Measurements from ENCODE around the gene CLIC4. TPM values are rescaled to one million over a fixed set of nuclear protein-coding genes. Genes with fewer than 3 reads are reported as not detected.
"Not testable (repeated sequence)": the region's sequence is repeated elsewhere in the genome, so short reads cannot be mapped to it uniquely, and the experiment has no call there.

The CLIC4 gene
- total RNA-seq, 2 experiments from 2014 or later = 16.9 to 23.0 TPM

DNA sequence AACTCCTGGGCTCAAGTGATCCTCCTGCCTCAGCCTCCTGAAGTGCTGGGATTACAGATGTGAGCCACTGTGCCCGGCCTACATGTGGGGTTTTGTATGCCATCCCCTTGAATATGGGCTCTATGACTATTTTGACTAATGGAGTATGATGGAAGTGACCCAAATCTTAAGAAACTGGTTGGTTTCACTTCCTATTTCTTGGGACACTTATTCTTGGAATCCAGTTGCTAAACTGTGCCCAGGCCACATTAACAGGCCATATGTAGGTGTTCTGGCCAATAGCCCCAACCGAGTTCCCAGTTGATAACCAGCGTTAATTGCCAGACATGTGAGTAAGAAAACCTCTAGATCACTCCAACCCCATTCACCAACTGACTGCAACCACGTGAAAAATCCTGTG lies 36.3 kb upstream of the CLIC4 start:
- Mint-ChIP-seq H3K4me3 (no peak overlapping the region), H3K9me3 (ENCODE audit: low read depth) (no peaks in the 10 kb centered on the region), H3K27ac (peak overlapping the region; percentile 44), H3K36me3 (no peaks in the 10 kb centered on the region), H3K4me1 (peaks cover 24% of the 10 kb centered on the region), H3K27me3 (no peaks in the 10 kb centered on the region)
- CTCF ChIA-PET = no interaction called here
- no peak for DNase-seq
- peak; percentile 32 for ATAC-seq

- Mint-ChIP-seq H3K27ac (peak overlapping the region; percentile 70), H3K27me3 (no peaks in the 10 kb centered on the region), H3K9me3 (ENCODE audit: low read depth) (no peaks in the 10 kb centered on the region), H3K36me3 (no peaks in the 10 kb centered on the region), H3K4me1 (peaks cover 24% of the 10 kb centered on the region), H3K4me3 (no peak overlapping the region)
- CTCF ChIA-PET = interaction anchor here (0.8 to 1.9 kb wide), 4 partner anchors 21 to 122 kb away, joined by 3 to 13 read pairs (median 4); no protein-coding TSS in a partner anchor
- DNase-seq = peak; percentile 77
- peak; percentile 67 for ATAC-seq
Observed at GRCh38 chr1:24709791-24710441, 35.3 kb upstream of the CLIC4 start.

- Mint-ChIP-seq H3K4me3 (no peak overlapping the region), H3K36me3 (no peaks in the 10 kb centered on the region), H3K27me3 (no peaks in the 10 kb centered on the region), H3K4me1 (peaks cover 18% of the 10 kb centered on the region), H3K9me3 (ENCODE audit: low read depth) (no peaks in the 10 kb centered on the region), H3K27ac (no peak overlapping the region)
- CTCF ChIA-PET = interaction anchor here (0.7 to 1.3 kb wide), 3 partner anchors 34 to 1243 kb away, joined by 3 to 6 read pairs (median 3); partner anchors contain the start of gene CLIC4
- ATAC-seq (no peak), DNase-seq (no peak)
Observed at GRCh38 chr1:24711329-24711728, 33.9 kb upstream of the CLIC4 start.

DNA sequence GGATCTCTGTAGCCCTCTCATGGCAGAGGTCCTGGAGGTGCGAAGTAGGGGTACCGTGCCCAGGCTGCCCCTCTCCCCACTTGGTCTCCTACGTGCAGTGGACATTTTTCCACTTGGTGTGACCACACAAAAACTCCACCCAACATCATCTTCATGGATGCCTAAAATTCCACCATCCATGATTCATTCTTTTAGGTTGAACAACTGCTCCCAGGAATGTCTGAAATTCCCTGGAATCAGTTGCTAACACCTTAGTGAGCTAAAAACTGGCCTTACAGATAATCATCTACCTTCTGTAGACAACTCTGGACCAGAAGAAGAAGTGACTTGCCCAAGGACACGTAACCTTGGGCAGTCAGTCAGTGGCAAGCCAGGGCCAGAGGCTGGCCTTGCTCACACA lies 32.1 kb upstream of the CLIC4 start:
- no peaks in the 10 kb centered on the region for H3K27me3 Mint-ChIP-seq
- ATAC-seq = no peak
- no peaks in the 10 kb centered on the region for H3K9me3 Mint-ChIP-seq (ENCODE audit: low read depth)
- no peak overlapping the region for H3K4me3 Mint-ChIP-seq
- no peak for DNase-seq
- CTCF ChIA-PET = no interaction called here
- no peaks in the 10 kb centered on the region for H3K36me3 Mint-ChIP-seq
- H3K4me1 Mint-ChIP-seq = peaks cover 18% of the 10 kb centered on the region
- H3K27ac Mint-ChIP-seq = no peak overlapping the region

DNA sequence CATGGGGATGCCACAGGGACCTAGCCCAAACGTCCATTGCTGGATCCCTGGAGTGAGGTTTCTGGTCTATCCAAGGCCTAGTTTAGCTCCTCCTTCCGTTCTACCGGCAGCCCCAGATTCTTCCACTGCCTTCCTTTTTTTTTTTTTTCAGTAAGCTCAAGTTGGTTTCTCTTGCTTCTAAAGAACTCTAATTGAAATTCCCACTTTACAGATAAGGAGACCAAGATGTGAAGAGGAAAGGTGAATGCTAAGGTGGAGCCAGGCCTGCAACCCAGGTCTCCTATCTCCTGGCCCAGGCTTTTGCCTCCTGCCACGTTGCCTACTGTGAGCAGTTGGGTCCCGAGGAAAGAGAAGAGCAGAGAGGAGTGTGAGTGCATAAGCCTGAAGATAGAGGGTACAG lies 31.5 kb upstream of the CLIC4 start:
- ATAC-seq = no peak
- H3K9me3 Mint-ChIP-seq (ENCODE audit: low read depth) = no peaks in the 10 kb centered on the region
- no peak overlapping the region for H3K4me3 Mint-ChIP-seq
- CTCF ChIA-PET = interaction anchor here (1.2 kb wide), 1 partner anchor 16 kb away, joined by 3 read pairs; no protein-coding TSS in a partner anchor
- no peak overlapping the region for H3K27ac Mint-ChIP-seq
- H3K4me1 Mint-ChIP-seq = peaks cover 18% of the 10 kb centered on the region
- DNase-seq = no peak
- no peaks in the 10 kb centered on the region for H3K36me3 Mint-ChIP-seq
- no peaks in the 10 kb centered on the region for H3K27me3 Mint-ChIP-seq

DNA sequence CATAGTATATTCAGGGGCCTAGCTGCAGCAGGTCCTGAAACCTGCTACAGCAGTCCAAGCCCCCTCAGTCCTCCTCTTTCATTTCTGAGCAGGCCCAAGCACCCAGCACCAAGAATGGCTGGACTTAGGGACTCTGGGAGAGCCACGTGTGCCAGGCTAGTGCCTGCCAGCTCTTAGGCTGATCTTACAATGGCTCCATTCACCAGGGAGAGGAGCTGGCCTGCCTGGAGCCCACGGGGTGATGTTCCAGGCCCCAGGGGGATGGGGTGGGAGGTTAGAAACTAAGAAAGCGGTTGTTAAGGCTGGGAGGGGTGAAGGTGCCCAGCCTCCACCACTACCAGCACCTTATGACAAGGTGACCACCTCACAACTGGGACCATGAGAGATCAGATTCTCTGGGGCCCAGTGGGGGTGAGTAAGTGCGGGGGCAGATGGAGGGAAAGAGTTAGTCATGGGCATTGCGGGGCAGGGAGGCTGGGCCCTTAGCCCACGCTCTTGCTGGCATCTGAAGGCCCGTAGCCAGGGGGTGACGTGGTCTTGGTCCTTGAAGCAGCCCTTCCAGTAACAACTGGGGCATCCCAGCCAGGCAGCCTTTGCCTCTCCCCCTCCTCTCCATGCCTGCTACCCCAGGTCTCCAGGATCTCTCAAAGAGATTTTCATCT lies 30.3 kb upstream of the CLIC4 start:
- no peak for ATAC-seq
- CTCF ChIA-PET = interaction anchor here (1.1 kb wide), 1 partner anchor 14 kb away, joined by 3 read pairs; no protein-coding TSS in a partner anchor

DNA sequence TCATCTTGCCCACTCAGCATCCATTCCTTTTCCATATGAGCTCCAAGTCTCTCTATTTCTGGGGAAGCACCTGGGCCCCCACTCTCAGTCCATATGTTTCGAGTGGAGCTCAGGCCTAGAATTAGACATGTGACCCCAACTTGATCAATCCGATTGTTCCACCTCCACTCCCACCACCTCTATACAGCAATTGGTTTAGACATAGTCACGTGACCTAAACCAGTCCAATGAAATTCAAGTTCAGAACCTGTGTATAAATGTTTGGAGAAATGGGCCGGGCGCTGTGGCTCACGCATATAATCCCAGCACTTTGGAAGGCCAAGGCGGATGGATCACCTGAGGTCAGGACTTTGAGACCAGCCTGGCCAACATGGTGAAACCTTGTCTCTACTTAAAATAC lies 29.6 kb upstream of the CLIC4 start:
- CTCF ChIA-PET = interaction anchor here (1.1 to 1.9 kb wide), 2 partner anchors 13 to 27 kb away, joined by 3 to 4 read pairs; no protein-coding TSS in a partner anchor
- Mint-ChIP-seq H3K9me3 (ENCODE audit: low read depth) (no peaks in the 10 kb centered on the region), H3K27me3 (no peaks in the 10 kb centered on the region), H3K4me3 (no peak overlapping the region), H3K36me3 (no peaks in the 10 kb centered on the region), H3K27ac (no peak overlapping the region), H3K4me1 (peaks cover 2% of the 10 kb centered on the region)
- no peak for DNase-seq
- no peak for ATAC-seq

More for the DNA sequence above, 30.3 kb upstream of the CLIC4 start:
- Mint-ChIP-seq H3K9me3 (ENCODE audit: low read depth) (no peaks in the 10 kb centered on the region), H3K4me3 (no peak overlapping the region), H3K36me3 (no peaks in the 10 kb centered on the region), H3K27me3 (no peaks in the 10 kb centered on the region), H3K27ac (no peak overlapping the region), H3K4me1 (peaks cover 6% of the 10 kb centered on the region)
- no peak for DNase-seq

- Mint-ChIP-seq H3K36me3 (no peaks in the 10 kb centered on the region), H3K4me1 (peaks cover 6% of the 10 kb centered on the region), H3K27ac (no peak overlapping the region), H3K4me3 (no peak overlapping the region), H3K9me3 (ENCODE audit: low read depth) (peaks cover 5% of the 10 kb centered on the region), H3K27me3 (no peaks in the 10 kb centered on the region)
- ATAC-seq = no peak
- DNase-seq = no peak
- CTCF ChIA-PET = no interaction called here
Observed at GRCh38 chr1:24717887-24718650, 27.2 kb upstream of the CLIC4 start.

- Mint-ChIP-seq H3K36me3 (no peaks in the 10 kb centered on the region), H3K4me1 (peaks cover 6% of the 10 kb centered on the region), H3K4me3 (no peak overlapping the region), H3K27me3 (peaks cover under 1% of the 10 kb centered on the region), H3K27ac (no peak overlapping the region), H3K9me3 (ENCODE audit: low read depth) (peaks cover 5% of the 10 kb centered on the region)
- CTCF ChIA-PET = no interaction called here
- no peak for DNase-seq
- ATAC-seq = no peak
Observed at GRCh38 chr1:24720152-24720551, 25.1 kb upstream of the CLIC4 start.

DNA sequence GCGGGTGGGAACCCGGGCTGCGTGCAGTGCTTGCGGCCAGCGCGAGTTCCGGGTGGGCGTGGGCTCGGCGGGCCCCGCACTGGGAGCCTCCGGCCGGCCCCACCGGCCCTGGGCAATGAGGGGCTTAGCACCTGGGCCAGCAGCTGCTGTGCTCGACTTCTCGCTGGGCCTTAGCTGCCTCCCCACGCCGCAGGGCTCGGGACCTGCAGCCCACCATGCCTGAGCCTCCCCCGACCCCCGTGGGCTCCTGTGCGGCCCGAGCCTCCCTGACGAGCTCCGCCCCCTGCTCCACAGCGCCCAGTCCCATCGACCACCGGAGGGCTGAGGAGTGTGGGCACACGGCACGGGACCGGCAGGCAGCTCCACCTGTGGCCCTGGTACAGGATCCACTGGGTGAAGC lies 23.7 kb upstream of the CLIC4 start:
- Mint-ChIP-seq H3K4me1 (peaks cover 6% of the 10 kb centered on the region), H3K27me3 (peaks cover 6% of the 10 kb centered on the region), H3K4me3 (no peak overlapping the region), H3K9me3 (ENCODE audit: low read depth) (peaks cover 5% of the 10 kb centered on the region), H3K27ac (no peak overlapping the region), H3K36me3 (no peaks in the 10 kb centered on the region)
- ATAC-seq (no peak), DNase-seq (no peak)
- CTCF ChIA-PET = interaction anchor here (0.6 to 1.9 kb wide), 3 partner anchors 19 to 109 kb away, joined by 4 to 5 read pairs (median 5); no protein-coding TSS in a partner anchor

GRCh38 chr1:24722073-24723035 lies 22.9 kb upstream of the CLIC4 start:
- H3K27ac Mint-ChIP-seq = peak overlapping the region; percentile 40
- not testable (repeated sequence) for H3K9me3 Mint-ChIP-seq (ENCODE audit: low read depth); H3K4me1 Mint-ChIP-seq; H3K27me3 Mint-ChIP-seq; DNase-seq; H3K36me3 Mint-ChIP-seq
- peak overlapping the region; percentile 70 for H3K4me3 Mint-ChIP-seq
- ATAC-seq = peak; percentile 62
- CTCF ChIA-PET = interaction anchor here (0.6 to 3.2 kb wide), 4 partner anchors 18 to 108 kb away, joined by 4 to 11 read pairs (median 5); no protein-coding TSS in a partner anchor

- Mint-ChIP-seq H3K4me3 (no peak overlapping the region), H3K36me3 (no peaks in the 10 kb centered on the region), H3K27me3 (peaks cover 13% of the 10 kb centered on the region), H3K4me1 (peaks cover 13% of the 10 kb centered on the region), H3K9me3 (ENCODE audit: low read depth) (peaks cover 5% of the 10 kb centered on the region), H3K27ac (no peak overlapping the region)
- no peak for ATAC-seq
- DNase-seq = no peak
- CTCF ChIA-PET = interaction anchor here (0.8 to 3.2 kb wide), 3 partner anchors 9 to 36 kb away, joined by 3 to 11 read pairs (median 3); no protein-coding TSS in a partner anchor
Observed at GRCh38 chr1:24724345-24725208, 20.7 kb upstream of the CLIC4 start.

Measured in activated CD8-positive, alpha-beta memory T cell treated with anti-CD3 and anti-CD28 coated beads, Interleukin-2, amount 10 ng/mL, durations not matched to agents 7 days and 5 days (primary cell).